Raji (cell line): ENCODE measurements around the gene RIMBP2.

Experiments used
- POLR2A ChIP-seq: IDR thresholded peaks from 2 replicates; pipeline ENCODE4 v1.6.1; 2011; ENCODE audit warnings: low read depth, low read length, control low read depth; ENCODE audit not compliant: insufficient read depth

Gene RIMBP2

DNA sequence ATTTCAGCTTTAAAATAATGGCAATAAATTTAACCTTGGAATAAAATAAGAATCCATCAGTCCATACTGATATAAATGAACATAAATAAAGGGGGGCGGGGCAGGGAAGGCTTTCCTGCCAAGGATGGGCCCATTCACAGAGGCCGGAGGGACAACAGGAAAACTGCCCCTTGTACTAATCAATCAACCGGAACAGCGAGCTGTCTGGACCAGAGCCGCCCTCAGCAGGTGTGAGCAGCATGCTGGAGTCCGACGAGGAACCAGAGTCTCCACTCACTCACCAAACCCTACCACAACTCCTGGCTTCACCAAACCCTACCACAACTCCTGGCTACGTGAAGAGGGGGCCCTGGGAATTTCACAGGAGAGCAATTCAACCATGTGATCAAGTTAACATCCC, 51.3 kb downstream of the RIMBP2 start:
- no peak for TF ChIP-seq POLR2A

DNA sequence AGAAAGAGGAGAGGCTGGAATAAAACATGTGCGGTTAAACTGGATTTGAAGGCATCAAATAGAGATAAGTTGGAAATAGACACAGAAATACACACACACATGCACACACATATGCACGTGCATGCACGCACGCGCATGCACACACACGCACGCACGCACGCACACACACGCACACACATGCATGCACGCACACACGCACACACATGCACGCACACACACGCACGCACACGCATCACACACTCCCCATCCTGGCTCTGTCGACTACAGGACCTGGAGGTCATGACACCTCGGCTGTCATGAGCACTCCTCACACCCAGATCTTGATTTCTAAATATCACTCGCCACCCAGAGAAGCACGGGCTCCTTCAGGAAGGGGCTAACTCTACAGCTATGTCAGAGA, 51.8 kb downstream of the RIMBP2 start:
- TF ChIP-seq POLR2A = no peak

DNA sequence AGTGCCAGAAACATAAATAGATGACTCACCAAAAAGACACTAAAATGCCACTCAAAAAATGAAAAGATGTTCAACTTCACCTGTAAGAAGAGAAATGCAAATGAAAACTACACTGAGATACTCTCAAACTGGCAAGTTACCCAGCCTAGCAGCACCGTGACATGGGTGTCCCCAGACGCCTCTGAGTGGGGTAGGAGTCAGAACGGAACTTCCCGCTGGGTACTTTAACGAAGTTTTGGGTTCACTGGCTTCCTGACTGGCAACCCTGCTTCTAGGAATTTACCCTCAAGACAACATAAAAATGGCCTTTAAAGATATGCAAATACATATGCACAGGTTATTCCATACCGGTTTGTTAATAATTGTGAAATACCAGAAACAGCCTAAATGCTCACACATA, 52.6 kb downstream of the RIMBP2 start:
- TF ChIP-seq POLR2A = no peak

DNA sequence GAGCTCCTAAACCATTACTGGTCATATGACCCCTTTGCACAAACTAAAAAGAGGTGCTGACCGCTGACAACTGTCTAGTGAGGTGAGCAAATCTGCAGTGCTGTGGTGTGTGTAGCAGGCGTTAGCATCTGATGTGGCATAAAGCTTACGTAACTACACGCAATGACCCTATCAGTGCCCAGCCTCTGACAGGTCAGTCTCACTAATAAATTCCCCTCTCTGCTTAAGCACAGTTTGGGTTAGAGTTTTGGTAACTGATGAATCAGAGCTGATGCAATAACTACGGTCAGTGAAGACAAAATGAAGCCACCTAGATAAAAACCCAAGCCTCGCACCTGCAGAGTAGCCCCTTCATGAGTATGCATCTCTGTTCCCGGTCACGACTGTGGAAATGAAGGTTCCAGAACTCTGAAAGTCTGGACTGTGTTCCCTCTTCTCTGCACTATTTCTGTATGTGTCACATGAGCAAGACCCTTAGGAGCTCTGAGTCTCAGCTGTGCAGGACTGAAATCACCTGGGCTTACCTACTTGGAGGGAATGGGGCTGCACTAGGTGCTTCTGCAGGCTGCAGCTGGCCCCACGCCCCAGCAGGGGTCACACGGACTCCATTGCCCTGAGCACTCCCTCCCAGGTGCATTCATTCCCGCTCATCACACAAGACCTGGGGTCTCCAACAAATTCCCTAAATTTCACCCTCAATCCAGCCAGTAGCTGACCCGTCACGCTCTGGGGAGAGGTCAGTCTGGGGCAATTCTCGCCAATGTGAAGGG, 54.4 kb downstream of the RIMBP2 start:
- no peak for TF ChIP-seq POLR2A

DNA sequence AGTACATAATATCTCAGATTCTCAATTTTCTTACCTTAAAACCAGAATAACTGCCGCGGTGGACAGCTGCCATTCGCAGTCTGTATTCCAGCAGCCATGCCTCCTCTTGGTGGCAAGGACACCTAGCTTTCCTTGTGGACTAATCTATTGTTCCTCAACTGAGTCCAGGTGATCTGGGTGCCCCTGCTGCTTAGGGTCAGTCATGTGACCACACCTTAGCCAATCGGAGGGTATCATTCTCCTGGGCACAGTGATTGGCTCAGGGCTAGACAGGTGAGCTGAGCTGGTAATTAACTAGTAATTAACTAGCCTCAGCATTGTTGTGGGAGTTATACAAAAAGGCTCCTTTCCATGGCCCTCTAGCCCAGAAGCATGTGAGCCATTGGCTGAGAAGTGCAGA, 55.0 kb downstream of the RIMBP2 start:
- no peak for TF ChIP-seq POLR2A

DNA sequence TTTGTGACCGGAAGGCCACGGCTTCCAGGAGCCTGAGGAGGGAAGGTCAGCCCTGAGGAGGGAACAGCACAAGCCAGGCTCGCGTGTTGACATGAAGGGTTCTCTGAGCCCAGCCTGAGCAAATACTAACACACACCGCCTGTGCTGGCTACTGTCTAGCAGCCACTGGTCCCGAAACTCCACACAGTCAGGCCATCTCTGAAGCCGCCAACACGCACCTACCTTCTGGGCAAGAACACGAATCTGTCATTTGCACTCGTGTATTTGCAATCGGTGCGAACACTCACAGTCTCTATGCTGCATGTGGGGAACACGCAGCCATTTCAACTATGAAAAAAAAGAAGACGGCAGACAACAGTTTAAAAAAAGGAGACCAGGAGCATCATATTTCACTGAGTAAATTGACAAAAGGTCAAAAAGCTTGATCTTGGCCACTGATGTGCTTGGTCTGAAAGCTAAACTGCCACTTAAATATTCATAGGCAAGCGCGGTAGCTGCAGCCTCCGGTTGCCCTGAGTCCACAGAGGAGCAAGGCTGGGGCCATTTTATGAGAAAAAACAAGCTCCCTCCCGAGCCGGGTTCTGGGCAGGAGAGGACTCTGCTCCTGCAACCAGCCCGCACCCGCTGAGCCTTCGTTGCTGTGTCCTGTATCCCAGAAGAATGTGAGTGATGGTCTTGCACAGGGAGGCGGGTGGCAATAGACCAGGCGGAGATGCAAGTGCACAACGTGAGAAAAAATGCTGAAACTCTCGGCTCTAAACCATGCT, 57.8 kb downstream of the RIMBP2 start:
- TF ChIP-seq POLR2A = no peak

DNA sequence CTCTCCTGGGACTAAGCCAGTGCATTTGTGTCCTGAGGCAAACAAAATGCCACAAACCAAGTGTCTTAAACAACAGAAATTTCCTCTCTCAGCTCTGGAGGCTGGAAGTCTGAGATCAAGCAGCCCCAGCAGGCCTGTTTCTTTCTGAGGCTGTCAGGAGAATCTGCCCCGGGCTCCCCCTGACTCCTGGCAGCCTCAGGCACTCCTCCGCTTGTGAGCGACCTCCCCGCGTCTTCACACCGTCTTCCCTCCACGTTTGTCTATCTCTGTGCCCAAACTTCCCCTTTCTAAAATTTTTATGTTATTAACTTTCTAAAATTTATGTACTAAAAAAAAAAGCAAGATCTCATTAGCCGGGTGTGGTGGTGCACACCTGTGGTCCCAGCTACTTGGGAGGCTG, 59.7 kb downstream of the RIMBP2 start:
- no peak for TF ChIP-seq POLR2A

DNA sequence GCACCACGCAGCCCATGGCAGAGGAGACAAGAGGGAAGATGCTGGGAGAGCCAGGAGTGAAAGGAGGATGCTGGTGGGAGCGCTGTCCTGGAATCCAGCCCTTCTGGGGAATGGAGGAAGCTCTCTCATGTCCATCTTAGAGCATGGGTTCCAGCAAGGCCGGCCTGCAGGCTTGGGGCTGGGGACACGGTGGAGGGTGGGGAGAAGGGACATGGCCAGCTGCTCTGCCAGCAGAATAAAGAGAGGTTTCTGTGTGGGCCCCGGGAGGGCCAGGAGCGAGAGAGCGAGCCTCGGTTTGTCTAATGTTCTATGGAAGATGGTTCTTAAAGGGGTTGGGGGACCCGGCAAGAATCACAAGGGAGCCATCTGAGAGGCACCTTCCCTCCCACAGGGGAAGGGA, 60.2 kb downstream of the RIMBP2 start:
- TF ChIP-seq POLR2A = no peak

DNA sequence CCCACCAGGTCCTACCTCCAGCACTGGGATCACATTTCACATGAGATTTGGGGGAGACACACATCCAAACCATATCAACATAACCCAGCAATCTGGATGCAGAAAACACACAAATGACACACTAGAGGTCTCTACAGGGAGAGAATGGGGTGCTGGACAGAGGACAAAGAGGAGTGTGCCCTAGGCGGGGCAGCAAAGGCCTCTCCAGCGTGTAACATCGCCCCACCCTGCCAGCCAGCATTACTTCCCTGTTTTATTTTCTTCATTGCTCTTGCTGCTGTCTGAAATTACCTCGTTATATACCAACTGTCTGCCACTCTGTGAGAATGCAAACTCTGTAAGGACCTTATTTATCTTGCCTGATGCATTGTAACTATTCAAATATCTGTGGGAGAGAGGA, 61.1 kb downstream of the RIMBP2 start:
- no peak for TF ChIP-seq POLR2A

DNA sequence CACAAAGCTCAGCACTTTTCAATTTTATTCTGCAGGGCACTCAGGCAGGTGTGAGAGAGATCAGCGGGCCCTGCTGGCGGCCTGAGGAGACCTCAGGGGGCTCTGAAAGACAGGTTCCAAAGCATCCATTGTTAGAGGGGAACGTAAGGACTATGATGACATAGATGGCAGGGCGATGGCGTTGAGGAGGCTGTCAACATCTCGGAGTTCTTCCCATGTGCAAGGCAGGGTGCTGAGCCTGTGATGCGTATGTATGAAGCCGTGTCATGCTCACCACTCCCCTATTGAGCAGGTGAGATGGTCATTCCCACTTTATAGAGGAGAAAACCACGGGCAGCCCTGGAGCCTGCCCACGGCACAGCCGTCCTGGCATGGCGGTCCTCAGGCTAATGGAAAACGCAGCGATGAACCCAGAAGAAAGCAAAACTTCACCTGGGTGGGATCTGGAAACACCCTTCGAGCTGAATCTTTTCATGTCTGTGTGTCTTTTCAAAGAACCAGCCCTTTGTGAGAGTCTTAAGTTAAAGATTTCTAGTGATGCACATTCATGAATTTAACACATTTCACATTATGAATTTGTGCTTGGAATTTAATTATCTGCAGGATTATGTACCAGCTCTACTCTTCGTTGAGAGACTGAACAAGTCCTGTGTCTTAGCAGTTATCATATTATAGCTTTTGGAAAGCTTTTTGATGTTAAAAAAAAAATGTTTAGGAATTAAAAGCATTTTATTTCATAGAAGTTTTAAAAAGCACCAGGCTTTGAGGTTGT, 64.7 kb downstream of the RIMBP2 start:
- no peak for TF ChIP-seq POLR2A

DNA sequence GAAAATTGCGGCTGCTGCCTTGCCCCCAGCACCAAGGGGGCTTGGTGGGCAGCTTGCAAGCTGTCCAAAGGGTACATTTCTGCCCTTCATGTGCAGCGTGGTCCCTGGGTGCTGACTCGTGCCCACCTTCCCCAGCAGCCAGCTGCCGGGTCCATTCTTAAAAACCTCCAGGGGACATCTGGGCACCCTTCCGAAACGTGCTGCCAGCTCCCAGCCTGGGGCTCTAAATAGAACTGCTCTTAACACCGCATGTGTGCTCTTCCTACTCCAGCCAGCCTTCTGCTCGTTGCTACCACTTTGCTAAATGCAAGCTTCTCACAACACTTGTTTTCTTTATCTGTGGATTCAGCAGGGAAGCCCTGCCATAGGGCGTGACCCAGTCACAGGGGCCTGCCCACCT, 66.0 kb downstream of the RIMBP2 start:
- no peak for TF ChIP-seq POLR2A

DNA sequence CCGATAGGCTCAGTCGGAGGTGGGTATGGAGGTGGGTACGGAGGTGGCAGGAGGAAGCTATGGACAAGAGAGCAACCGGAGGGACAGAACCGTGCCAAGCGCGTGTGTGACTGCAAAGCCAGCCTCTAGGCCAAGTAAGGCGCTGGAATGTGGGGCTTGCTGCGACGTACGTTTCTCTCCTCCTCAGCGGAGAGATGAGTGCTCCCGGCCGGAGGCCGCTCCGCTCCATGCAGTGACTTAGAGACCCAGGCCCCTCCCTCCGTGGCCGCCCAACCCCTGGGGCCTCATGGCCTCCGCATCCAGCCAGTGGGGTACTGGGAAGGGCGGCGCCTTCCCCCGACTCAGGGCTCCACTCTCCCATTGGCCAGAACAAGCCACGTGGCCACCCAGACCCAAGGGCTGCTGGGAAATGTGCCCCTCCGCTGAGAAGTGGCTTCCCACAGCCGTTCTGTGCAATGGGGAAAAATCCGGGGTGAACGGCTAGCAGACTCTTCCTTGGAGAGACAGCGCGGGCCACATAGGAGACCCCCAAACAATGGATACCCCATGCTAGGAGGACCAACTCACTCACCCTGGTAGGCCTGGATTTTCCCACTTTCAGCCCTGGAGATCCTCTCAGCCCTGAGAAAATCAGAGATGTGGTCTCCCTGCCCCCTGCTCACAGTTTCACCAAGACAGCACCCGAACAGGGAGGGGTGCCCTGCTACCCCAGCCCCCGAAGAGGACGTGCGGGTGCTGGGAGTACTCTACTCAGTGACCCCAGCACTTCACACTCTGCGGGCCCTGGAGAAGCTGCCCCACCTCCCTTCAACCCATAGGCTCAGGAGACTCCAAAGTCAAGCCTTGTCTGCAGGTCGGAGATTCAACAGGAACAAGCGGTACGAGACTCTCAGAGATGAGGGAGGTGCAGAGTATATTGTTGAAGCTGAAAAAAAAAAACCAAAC, 66.7 kb downstream of the RIMBP2 start:
- no peak for TF ChIP-seq POLR2A

DNA sequence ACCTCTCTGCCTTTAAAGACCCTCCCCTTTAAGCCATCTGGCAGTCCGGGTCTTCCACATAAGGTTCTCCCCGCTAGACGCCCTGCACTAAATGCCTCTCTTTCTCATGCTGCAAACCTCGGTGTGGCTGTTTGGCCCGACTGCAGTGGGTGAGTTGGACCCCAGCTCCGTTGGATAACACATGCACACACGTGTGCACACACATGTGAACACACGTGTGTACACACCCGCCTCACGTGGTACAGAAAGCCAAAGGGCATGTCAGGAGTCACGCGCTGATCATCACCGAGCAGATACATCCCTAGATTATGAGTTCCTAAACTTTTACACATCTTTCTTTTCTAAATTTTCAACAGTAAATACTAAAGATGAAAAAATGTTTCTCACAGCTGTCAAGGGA, 68.3 kb downstream of the RIMBP2 start:
- TF ChIP-seq POLR2A = no peak

DNA sequence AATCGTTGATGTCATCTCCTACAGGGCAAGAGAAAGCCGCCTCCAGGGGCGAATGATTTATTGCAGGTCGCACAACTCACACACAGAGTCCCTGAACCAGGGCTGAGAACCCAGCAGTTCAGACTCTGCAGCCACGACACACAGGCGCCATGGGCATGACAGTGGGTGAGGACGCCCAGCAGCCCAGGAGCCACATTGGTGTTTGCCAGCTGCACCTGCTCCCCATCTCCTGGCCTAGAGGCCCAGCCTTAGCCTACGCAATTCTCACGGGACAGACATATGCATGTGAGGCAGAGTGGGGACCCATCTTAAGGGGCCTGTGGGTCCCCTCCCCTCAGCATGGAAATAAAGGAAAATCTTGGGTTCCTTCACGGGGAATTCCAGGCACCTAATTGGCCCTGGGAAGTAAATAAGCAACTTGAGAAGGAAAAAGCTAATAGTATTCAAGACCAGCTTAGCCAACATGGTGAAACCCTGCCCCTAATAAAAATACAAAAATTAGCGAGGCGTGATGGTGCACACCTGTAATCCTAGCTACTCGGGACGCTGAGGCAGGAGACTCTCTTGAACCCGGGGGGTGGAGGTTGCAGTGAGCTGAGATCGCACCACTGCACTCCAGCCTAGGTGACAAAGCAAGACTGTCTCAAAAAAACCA, 69.3 kb downstream of the RIMBP2 start:
- no peak for TF ChIP-seq POLR2A
